Cardiac fibroblast (primary cell): ENCODE data around the gene SPATA9.

Source experiments
- DNase-seq, 2 donors: peaks; one replicate each; pipeline versions ENCODE4 v3.0.0 to v3.0.0-alpha.2; 2010; ENCODE audit warnings: low read depth in 2 of 2
- H3K4me3 ChIP-seq, 2 donors: replicated peaks in 1 of 2; 1 replicate in 1 of 2; 2 replicates in 1 of 2; pipeline ENCODE4 v1.5.1; 2011; ENCODE audit warnings: low read depth in 2 of 2, low read length in 2 of 2, mild to moderate bottlenecking in 2 of 2, moderate library complexity in 1 of 2
- CTCF ChIP-seq: IDR thresholded peaks from one replicate; pipeline ENCODE4 v1.5.1; 2011; ENCODE audit warnings: low read depth, mild to moderate bottlenecking, low read length, inconsistent platforms

SPATA9 gene

GRCh38 chr5:95697781-95698681, 15.2 kb upstream of the SPATA9 start:
- TF ChIP-seq CTCF: no peak
- no peak overlapping the region for H3K4me3 ChIP-seq
- no peak for DNase-seq

DNA sequence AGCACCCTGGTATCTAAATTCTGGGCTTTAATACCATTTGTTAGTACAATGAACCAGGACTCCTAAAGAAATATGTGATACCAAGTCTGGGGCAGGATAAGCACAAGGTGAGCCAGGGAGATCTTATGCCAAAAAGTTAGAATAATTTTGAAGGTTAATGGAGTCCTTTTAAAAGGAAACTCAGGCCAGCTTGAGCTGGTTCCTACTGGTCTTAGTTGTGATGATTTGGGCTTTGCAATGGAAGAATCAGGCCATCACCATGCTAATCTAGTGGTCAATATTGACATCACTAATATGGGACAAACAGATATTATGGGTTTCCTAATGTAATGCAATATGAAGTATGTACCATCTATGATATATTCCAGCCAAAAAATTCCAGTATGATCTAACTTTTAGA, 7.5 kb upstream of the SPATA9 start:
- TF ChIP-seq CTCF: no peak

GRCh38 chr5:95689680-95690079, 6.9 kb upstream of the SPATA9 start:
- no peak for TF ChIP-seq CTCF
- no peak for DNase-seq
- no peak overlapping the region for H3K4me3 ChIP-seq

More for the DNA sequence above, 7.5 kb upstream of the SPATA9 start:
- no peak overlapping the region for H3K4me3 ChIP-seq
- no peak for DNase-seq

GRCh38 chr5:95686651-95687050, 3.9 kb upstream of the SPATA9 start:
- no peak for TF ChIP-seq CTCF
- no peak overlapping the region for H3K4me3 ChIP-seq
- DNase-seq: no peak

DNA sequence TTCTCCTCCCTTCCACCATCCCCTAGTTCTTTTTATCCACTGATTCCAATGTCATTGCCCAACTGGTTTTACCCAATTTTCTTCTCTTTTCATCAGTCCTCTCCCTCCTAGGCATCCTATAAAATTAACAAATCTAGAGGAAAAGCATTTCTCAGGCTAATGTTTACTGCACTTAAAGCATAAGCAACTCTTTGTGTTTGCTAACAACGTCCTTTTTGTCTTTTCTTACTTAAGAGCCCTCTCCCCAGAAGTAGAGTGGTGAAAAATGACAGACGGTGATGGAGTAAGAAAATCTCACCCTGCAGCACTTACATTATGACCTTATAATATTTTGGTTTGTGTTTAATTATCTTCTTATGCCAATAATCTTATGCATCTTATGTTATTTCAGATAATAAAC, 1.6 kb upstream of the SPATA9 start:
- H3K4me3 ChIP-seq: no peak overlapping the region
- no peak for TF ChIP-seq CTCF
- no peak for DNase-seq

DNA sequence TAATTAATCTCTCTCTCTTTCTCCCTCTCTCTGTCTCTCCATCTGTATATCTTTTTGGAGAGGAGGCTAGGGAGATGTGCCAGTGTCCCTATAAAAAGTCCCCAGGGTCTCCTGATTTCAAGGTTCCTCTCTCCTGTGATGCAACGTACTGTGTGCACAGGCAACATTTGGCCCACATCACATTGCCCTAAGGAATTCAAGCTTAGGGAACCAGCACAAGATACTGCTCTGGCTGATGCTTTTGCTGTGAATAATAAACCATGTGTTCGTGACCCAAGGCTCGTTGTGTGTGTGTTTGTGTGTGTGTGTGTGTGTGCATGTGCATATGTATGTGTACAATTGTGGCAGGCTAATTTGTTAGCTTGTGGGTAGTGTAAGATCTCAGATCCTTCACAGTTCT, 9.7 kb downstream of the SPATA9 start:
- peak; percentile 71 to 79 for DNase-seq
- H3K4me3 ChIP-seq: no peak overlapping the region
- no peak for TF ChIP-seq CTCF
